Nephron (organoid): Measurements from ENCODE around the gene PSMC3.
A peak's percentile ranks its signal among the peaks of the same experiment; 100 is the strongest.

ENCODE experiments used
- H3K27ac Mint-ChIP-seq, 3 experiments: 2 replicates each; pipeline ENCODE4 v1.8.0; 2020; ENCODE audit warnings: mixed read lengths in 3 of 3, mild to moderate bottlenecking in 2 of 3, moderate library complexity in 1 of 3
- H3K27me3 Mint-ChIP-seq: 2 replicates; pipeline ENCODE4 v1.8.0; 2021; ENCODE audit warnings: low read depth, mild to moderate bottlenecking, moderate library complexity, mixed read lengths
- H3K36me3 Mint-ChIP-seq: 2 replicates; pipeline ENCODE4 v1.8.0; 2020; ENCODE audit warnings: low read depth, mixed read lengths
- H3K4me1 Mint-ChIP-seq: 2 replicates; pipeline ENCODE4 v1.8.0; 2020; ENCODE audit warnings: mixed read lengths
- H3K4me3 Mint-ChIP-seq, 3 experiments: 2 replicates each; pipeline ENCODE4 v1.8.0; 2020; ENCODE audit warnings: mild to moderate bottlenecking in 3 of 3, mixed read lengths in 3 of 3, moderate library complexity in 2 of 3
- H3K9me3 Mint-ChIP-seq: 2 replicates; pipeline ENCODE4 v1.8.0; 2020; ENCODE audit warnings: mixed read lengths
- CTCF ChIP-seq, 3 experiments: fragments of 200-600 bp; sonication (generic); IDR thresholded peaks; one replicate each; pipeline ENCODE4 v1.5.0; 2021; ENCODE audit warnings: antibody characterized with exemption in 3 of 3; ENCODE audit not compliant: unreplicated experiment in 3 of 3

Gene PSMC3

GRCh38 chr11:47414685-47415070 is 11.6 kb downstream of the PSMC3 start:
- Mint-ChIP-seq H3K36me3 (peaks cover 24% of the 10 kb centered on the region), H3K27ac (no peak overlapping the region), H3K27me3 (no peaks in the 10 kb centered on the region), H3K9me3 (no peaks in the 10 kb centered on the region), H3K4me3 (no peak overlapping the region), H3K4me1 (peaks cover 20% of the 10 kb centered on the region)
- TF ChIP-seq CTCF (IDR thresholded peaks at IDR 0.05; ENCODE audit: unreplicated experiment in 3 of 3) = no peak

- Mint-ChIP-seq H3K9me3 (no peaks in the 10 kb centered on the region), H3K4me1 (peaks cover 20% of the 10 kb centered on the region), H3K36me3 (peaks cover 21% of the 10 kb centered on the region), H3K27me3 (no peaks in the 10 kb centered on the region), H3K4me3 (peak overlapping the region in 2 of 3 experiments; percentile 32 to 41), H3K27ac (peak overlapping the region in 2 of 3 experiments; percentile 54 to 81)
- no peak for TF ChIP-seq CTCF (IDR thresholded peaks at IDR 0.05; ENCODE audit: unreplicated experiment in 3 of 3)
Measured at GRCh38 chr11:47413908-47414684, 12.1 kb downstream of the PSMC3 start.

- Mint-ChIP-seq H3K36me3 (peaks cover 18% of the 10 kb centered on the region), H3K9me3 (no peaks in the 10 kb centered on the region), H3K27me3 (no peaks in the 10 kb centered on the region), H3K27ac (peak overlapping the region in 2 of 3 experiments; percentile 54 to 81), H3K4me1 (peaks cover 20% of the 10 kb centered on the region), H3K4me3 (peak overlapping the region in 1 of 3 experiments; percentile 27)
- TF ChIP-seq CTCF (IDR thresholded peaks at IDR 0.05; ENCODE audit: unreplicated experiment in 3 of 3) = no peak
Measured at GRCh38 chr11:47413351-47413750, 12.9 kb downstream of the PSMC3 start.

- peaks cover 26% of the 10 kb centered on the region for H3K4me1 Mint-ChIP-seq
- no peaks in the 10 kb centered on the region for H3K9me3 Mint-ChIP-seq
- no peaks in the 10 kb centered on the region for H3K27me3 Mint-ChIP-seq
- H3K27ac Mint-ChIP-seq = no peak overlapping the region
- TF ChIP-seq CTCF (IDR thresholded peaks at IDR 0.05; ENCODE audit: unreplicated experiment in 3 of 3) = peak; percentile 54 to 62 (median 56)
- peaks cover 11% of the 10 kb centered on the region for H3K36me3 Mint-ChIP-seq
- H3K4me3 Mint-ChIP-seq = no peak overlapping the region
Measured at GRCh38 chr11:47411884-47412746, 14.1 kb downstream of the PSMC3 start.

- no peaks in the 10 kb centered on the region for H3K9me3 Mint-ChIP-seq
- no peaks in the 10 kb centered on the region for H3K27me3 Mint-ChIP-seq
- H3K27ac Mint-ChIP-seq = peak overlapping the region in 1 of 3 experiments; percentile 46
- peaks cover 7% of the 10 kb centered on the region for H3K36me3 Mint-ChIP-seq
- TF ChIP-seq CTCF (IDR thresholded peaks at IDR 0.05; ENCODE audit: unreplicated experiment in 3 of 3) = no peak
- peaks cover 24% of the 10 kb centered on the region for H3K4me1 Mint-ChIP-seq
- H3K4me3 Mint-ChIP-seq = peak overlapping the region; percentile 65 to 79 (median 76)
Measured at GRCh38 chr11:47410370-47411264, 15.6 kb downstream of the PSMC3 start.
